D721Med (cell line): Measurements from ENCODE around the gene NT5DC2.
A peak's percentile ranks its signal among the peaks of the same experiment; 100 is the strongest.
"Not testable (repeated sequence)": the region's sequence is repeated elsewhere in the genome, so short reads cannot be mapped to it uniquely, and the experiment has no call there.

Experiments used
- DNase-seq: peaks from one replicate; pipeline ENCODE4 v3.0.0; 2011; ENCODE audit warnings: low spot score; ENCODE audit not compliant: insufficient read length
- FAIRE-seq: peaks from 2 replicates; lab custom pipeline; 2011; peaks lifted over from hg19 to GRCh38; lab: Jason Lieb, UNC
- TF ChIP-seq, protein P1 (sequence below): IDR thresholded peaks from 2 replicates; pipeline ENCODE4 v1.5.1; 2012; ENCODE audit warnings: mild to moderate bottlenecking, control low read depth; ENCODE audit not compliant: insufficient read depth; ENCODE audit errors: missing control alignments

The NT5DC2 gene

GRCh38 chr3:52527732-52528585, 5.7 kb downstream of the NT5DC2 start:
- FAIRE-seq (no peak), DNase-seq (peak; percentile 16)
- TF ChIP-seq, protein P1, sequence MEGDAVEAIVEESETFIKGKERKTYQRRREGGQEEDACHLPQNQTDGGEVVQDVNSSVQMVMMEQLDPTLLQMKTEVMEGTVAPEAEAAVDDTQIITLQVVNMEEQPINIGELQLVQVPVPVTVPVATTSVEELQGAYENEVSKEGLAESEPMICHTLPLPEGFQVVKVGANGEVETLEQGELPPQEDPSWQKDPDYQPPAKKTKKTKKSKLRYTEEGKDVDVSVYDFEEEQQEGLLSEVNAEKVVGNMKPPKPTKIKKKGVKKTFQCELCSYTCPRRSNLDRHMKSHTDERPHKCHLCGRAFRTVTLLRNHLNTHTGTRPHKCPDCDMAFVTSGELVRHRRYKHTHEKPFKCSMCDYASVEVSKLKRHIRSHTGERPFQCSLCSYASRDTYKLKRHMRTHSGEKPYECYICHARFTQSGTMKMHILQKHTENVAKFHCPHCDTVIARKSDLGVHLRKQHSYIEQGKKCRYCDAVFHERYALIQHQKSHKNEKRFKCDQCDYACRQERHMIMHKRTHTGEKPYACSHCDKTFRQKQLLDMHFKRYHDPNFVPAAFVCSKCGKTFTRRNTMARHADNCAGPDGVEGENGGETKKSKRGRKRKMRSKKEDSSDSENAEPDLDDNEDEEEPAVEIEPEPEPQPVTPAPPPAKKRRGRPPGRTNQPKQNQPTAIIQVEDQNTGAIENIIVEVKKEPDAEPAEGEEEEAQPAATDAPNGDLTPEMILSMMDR = no peak

GRCh38 chr3:52527039-52527731, 6.5 kb downstream of the NT5DC2 start:
- TF ChIP-seq, protein P1 = no peak
- FAIRE-seq (no peak), DNase-seq (peak; percentile 13)

- not testable (repeated sequence) for DNase-seq, FAIRE-seq
Observed at GRCh38 chr3:52526671-52527038, 7.0 kb downstream of the NT5DC2 start.

GRCh38 chr3:52525680-52526561, 7.7 kb downstream of the NT5DC2 start:
- TF ChIP-seq, protein P1 = no peak
- no peak for FAIRE-seq

GRCh38 chr3:52524752-52525679, 8.6 kb downstream of the NT5DC2 start:
- DNase-seq (peak; percentile 26), FAIRE-seq (no peak)
- TF ChIP-seq, protein P1 = no peak

More at GRCh38 chr3:52525680-52526561, 7.7 kb downstream of the NT5DC2 start:
- peak; percentile 55 for DNase-seq

DNA sequence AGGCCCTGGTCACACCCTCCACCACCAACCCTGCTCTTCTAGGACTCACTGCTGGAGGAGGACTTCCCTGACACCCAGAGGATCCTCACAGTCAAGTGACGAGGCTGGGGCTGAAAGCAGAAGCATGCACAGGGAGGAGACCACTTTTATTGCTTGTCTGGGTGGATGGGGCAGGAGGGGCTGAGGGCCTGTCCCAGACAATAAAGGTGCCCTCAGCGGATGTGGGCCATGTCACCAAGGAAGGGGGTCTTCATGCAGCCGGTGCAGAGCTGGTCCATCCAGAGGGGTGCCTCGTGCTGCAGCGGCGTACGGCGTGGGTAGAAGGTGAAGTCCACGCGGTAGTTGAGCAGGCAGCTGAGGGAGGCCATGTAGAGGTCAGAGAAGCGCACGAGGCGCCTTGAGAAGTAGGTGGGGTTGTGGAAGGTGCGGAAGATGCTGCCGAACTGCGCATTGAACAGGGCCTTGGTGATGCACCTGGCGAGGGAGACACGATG, 9.4 kb downstream of the NT5DC2 start:
- peak; percentile 16 for DNase-seq
- no peak for FAIRE-seq
- TF ChIP-seq, protein P1 = no peak
